Hepatocyte (in vitro differentiated cells): ENCODE measurements around the gene STPG3. TPM values are rescaled to one million over a fixed set of nuclear protein-coding genes. Genes with fewer than 3 reads are reported as not detected.
"Not testable (repeated sequence)": the region's sequence is repeated elsewhere in the genome, so short reads cannot be mapped to it uniquely, and the experiment has no call there.

Experiments used
- DNase-seq: peaks from one replicate; pipeline ENCODE4 v3.0.0-alpha.2; 2016; ENCODE audit warnings: low spot score
- H2AFZ ChIP-seq: fragments of 200-600 bp; sonication (generic); 2 replicates; pipeline ENCODE4 v1.6.0; 2016; ENCODE audit warnings: antibody characterized with exemption, mild to moderate bottlenecking
- H3K27ac ChIP-seq: fragments of 200-600 bp; sonication (generic); 2 replicates; pipeline ENCODE4 v1.5.1; 2016; ENCODE audit warnings: mild to moderate bottlenecking
- H3K27me3 ChIP-seq: fragments of 200-600 bp; sonication (generic); 2 replicates; pipeline ENCODE4 v1.6.1; 2016
- H3K36me3 ChIP-seq: fragments of 200-600 bp; sonication (generic); replicated peaks from 2 replicates; pipeline ENCODE4 v1.5.1; 2016; ENCODE audit warnings: low read depth; ENCODE audit not compliant: insufficient read depth
- H3K4me1 ChIP-seq: fragments of 200-600 bp; sonication (generic); 2 replicates; pipeline ENCODE4 v1.5.1; 2016; ENCODE audit warnings: mild to moderate bottlenecking, moderate library complexity; ENCODE audit not compliant: insufficient read depth
- H3K4me2 ChIP-seq: fragments of 200-600 bp; sonication (generic); 2 replicates; pipeline ENCODE4 v1.6.0; 2016
- H3K4me3 ChIP-seq: fragments of 200-600 bp; sonication (generic); 2 replicates; pipeline ENCODE4 v1.5.1; 2016; ENCODE audit warnings: mild to moderate bottlenecking
- H3K79me2 ChIP-seq: fragments of 200-600 bp; sonication (generic); 2 replicates; pipeline ENCODE4 v1.6.0; 2017; ENCODE audit warnings: mild to moderate bottlenecking
- H3K9me2 ChIP-seq: fragments of 200-600 bp; sonication (generic); replicated peaks from 2 replicates; pipeline ENCODE4 v1.6.0; 2017; ENCODE audit warnings: mild to moderate bottlenecking; ENCODE audit not compliant: insufficient read depth
- H3K9me3 ChIP-seq: fragments of 200-600 bp; sonication (generic); 2 replicates; pipeline ENCODE4 v1.5.1; 2016; ENCODE audit warnings: low read depth, mild to moderate bottlenecking
- H4K20me1 ChIP-seq: fragments of 200-600 bp; sonication (generic); 2 replicates; pipeline ENCODE4 v1.6.0; 2016; ENCODE audit warnings: mild to moderate bottlenecking; ENCODE audit not compliant: insufficient read depth, poor library complexity, severe bottlenecking
- EZH2 ChIP-seq: fragments of 200-600 bp; sonication (generic); IDR thresholded peaks from 2 replicates; pipeline ENCODE4 v1.6.1; 2016; ENCODE audit warnings: antibody characterized with exemption, mild to moderate bottlenecking, borderline replicate concordance
- EZH2phosphoT487 ChIP-seq: fragments of 200-600 bp; sonication (generic); IDR thresholded peaks from one replicate; pipeline ENCODE4 v1.6.1; 2018; ENCODE audit warnings: antibody characterized with exemption, mild to moderate bottlenecking, low read depth, moderate library complexity; ENCODE audit not compliant: unreplicated experiment, severe bottlenecking
- WGBS: methylation state at CpG from one replicate; pipeline ENCODE4 v1.1.6; 2016; ENCODE audit warnings: low lambda C conversion rate; ENCODE audit errors: missing lambda C conversion rate; 5-methylcytosine and 5-hydroxymethylcytosine counted together
- polyA plus RNA-seq: library from polyadenylated mRNA; unstranded; fragments of >200 nt; fragmentation: Nextera tagmentation; extraction: Ambion mirVana; gene quantifications from 2 replicates; pipeline ENCODE4 v1.2.1, GENCODE V29; 2016
- total RNA-seq: library from RNA; depleted of rRNA; stranded (reverse); fragments of >200 nt; gene quantifications from 2 replicates; pipeline ENCODE4 v1.2.3, GENCODE V29; 2014
- TF ChIP-seq, protein P1 (sequence below): fragments of 200-600 bp; sonication (generic); IDR thresholded peaks from 2 replicates; pipeline ENCODE4 v1.5.1; 2016; ENCODE audit warnings: antibody characterized with exemption, mild to moderate bottlenecking; ENCODE audit not compliant: poor library complexity

Gene STPG3
- total and polyA plus RNA-seq, 2 experiments from 2014 or later: 1.5 TPM; not detected in 1

DNA sequence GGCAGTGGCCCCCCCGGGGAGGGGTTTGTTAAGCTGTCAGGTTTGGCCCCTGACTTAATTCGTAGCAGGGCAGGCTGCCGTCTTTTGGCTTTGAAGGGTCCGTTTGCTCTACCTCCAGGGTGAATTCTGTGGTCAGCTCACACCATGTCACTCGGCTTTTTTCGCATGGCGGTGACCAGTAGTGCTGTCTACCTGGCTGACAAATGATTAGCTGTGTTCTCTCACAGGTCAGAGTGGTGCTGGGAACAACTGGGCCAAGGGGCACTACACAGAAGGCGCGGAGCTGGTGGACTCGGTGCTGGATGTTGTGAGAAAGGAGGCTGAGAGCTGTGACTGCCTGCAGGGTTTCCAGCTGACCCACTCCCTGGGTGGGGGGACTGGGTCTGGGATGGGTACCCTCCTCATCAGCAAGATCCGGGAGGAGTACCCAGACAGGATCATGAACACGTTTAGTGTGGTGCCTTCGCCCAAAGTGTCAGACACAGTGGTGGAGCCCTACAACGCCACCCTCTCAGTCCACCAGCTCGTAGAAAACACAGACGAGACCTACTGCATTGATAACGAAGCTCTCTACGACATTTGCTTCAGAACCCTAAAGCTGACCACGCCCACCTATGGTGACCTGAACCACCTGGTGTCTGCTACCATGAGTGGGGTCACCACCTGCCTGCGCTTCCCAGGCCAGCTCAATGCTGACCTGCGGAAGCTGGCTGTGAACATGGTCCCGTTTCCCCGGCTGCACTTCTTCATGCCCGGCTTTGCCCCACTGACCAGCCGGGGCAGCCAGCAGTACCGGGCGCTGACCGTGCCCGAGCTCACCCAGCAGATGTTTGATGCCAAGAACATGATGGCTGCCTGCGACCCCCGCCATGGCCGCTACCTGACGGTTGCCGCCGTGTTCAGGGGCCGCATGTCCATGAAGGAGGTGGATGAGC is 8.6 kb upstream of the STPG3 start:
- H3K36me3 ChIP-seq: no peaks in the 10 kb centered on the region
- H3K4me1 ChIP-seq: peaks cover 20% of the 10 kb centered on the region
- TF ChIP-seq, protein P1, sequence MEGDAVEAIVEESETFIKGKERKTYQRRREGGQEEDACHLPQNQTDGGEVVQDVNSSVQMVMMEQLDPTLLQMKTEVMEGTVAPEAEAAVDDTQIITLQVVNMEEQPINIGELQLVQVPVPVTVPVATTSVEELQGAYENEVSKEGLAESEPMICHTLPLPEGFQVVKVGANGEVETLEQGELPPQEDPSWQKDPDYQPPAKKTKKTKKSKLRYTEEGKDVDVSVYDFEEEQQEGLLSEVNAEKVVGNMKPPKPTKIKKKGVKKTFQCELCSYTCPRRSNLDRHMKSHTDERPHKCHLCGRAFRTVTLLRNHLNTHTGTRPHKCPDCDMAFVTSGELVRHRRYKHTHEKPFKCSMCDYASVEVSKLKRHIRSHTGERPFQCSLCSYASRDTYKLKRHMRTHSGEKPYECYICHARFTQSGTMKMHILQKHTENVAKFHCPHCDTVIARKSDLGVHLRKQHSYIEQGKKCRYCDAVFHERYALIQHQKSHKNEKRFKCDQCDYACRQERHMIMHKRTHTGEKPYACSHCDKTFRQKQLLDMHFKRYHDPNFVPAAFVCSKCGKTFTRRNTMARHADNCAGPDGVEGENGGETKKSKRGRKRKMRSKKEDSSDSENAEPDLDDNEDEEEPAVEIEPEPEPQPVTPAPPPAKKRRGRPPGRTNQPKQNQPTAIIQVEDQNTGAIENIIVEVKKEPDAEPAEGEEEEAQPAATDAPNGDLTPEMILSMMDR: no peak
- TF ChIP-seq EZH2phosphoT487 (no peak), EZH2 (no peak)
- H3K4me3 ChIP-seq: peak overlapping the region; percentile 98
- no peaks in the 10 kb centered on the region for H3K9me3 ChIP-seq
- H2AFZ ChIP-seq: no peak overlapping the region
- DNase-seq: no peak
- H3K9me2 ChIP-seq: no peaks in the 10 kb centered on the region
- H3K79me2 ChIP-seq: peaks cover 52% of the 10 kb centered on the region
- 74% methylated on average over 36 of the region's 36 CpGs for WGBS
- H3K4me2 ChIP-seq: peak overlapping the region; percentile 94
- no peaks in the 10 kb centered on the region for H3K27me3 ChIP-seq
- peak overlapping the region; percentile 94 for H3K27ac ChIP-seq
- peaks cover 24% of the 10 kb centered on the region for H4K20me1 ChIP-seq

DNA sequence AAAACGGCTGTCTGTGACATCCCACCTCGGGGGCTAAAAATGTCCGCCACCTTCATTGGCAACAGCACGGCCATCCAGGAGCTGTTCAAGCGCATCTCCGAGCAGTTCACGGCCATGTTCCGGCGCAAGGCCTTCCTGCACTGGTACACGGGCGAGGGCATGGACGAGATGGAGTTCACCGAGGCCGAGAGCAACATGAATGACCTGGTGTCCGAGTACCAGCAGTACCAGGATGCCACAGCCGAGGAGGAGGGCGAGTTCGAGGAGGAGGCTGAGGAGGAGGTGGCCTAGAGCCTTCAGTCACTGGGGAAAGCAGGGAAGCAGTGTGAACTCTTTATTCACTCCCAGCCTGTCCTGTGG is 7.8 kb upstream of the STPG3 start:
- not testable (repeated sequence) for H3K4me3 ChIP-seq, H3K27ac ChIP-seq, DNase-seq, H3K27me3 ChIP-seq, H3K9me3 ChIP-seq, H3K9me2 ChIP-seq, H3K36me3 ChIP-seq, H2AFZ ChIP-seq
- peaks cover 20% of the 10 kb centered on the region for H3K4me1 ChIP-seq
- H4K20me1 ChIP-seq: peaks cover 24% of the 10 kb centered on the region
- peak overlapping the region; percentile 94 for H3K4me2 ChIP-seq
- 96% methylated on average over 18 of the region's 18 CpGs for WGBS
- peaks cover 45% of the 10 kb centered on the region for H3K79me2 ChIP-seq

DNA sequence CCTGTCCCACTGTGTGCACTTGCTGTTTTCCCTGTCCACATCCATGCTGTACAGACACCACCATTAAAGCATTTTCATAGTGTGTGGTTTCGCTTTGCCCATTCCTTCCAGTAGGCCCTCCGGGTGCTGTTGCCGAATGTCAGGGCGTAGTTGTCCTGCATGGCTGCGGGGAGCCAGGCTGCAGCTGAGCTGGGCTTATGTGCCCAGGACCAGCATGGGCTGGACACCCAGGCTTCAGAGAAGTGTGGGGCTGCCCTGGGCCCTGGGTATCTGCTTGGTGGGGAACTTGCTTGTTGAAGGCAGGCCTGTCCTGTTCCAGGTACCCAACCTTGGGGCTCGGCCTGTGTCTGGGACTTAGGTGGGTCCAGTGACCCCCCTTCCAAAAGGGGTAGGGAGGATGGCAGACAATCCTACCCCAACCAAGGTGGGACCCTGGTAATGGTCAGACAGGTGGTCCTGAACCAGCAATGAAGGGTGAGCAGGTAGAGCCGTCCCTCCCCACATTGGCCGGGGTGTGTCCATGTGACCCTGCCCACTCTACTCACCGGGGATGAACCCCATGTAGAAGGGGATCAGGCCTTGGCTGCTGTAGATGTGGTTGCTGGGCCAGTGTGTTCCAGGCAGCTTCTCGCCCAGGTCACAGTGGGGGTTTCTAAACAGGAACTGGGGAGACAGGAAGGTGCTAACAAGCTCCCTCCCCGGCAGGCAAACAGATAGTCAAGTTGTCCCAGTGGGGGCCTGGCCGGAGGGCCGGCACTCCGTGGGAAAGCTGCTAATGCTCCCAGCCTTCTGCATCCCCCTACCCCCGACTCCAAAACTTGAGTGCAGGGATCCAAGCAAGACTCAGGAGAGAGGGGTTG is 7.2 kb upstream of the STPG3 start:
- no peaks in the 10 kb centered on the region for H3K36me3 ChIP-seq
- H2AFZ ChIP-seq: no peak overlapping the region
- H3K9me2 ChIP-seq: no peaks in the 10 kb centered on the region
- no peaks in the 10 kb centered on the region for H3K9me3 ChIP-seq
- no peaks in the 10 kb centered on the region for H3K27me3 ChIP-seq
- peaks cover 24% of the 10 kb centered on the region for H4K20me1 ChIP-seq
- 65% methylated on average over 15 of the region's 15 CpGs for WGBS
- peaks cover 18% of the 10 kb centered on the region for H3K4me1 ChIP-seq
- no peak overlapping the region for H3K4me3 ChIP-seq
- TF ChIP-seq EZH2 (no peak), EZH2phosphoT487 (no peak)
- TF ChIP-seq, protein P1: no peak
- H3K27ac ChIP-seq: no peak overlapping the region
- peaks cover 39% of the 10 kb centered on the region for H3K79me2 ChIP-seq
- H3K4me2 ChIP-seq: peak overlapping the region; percentile 94
- DNase-seq: no peak
